ENCODE measurements around the gene TMEM218.
A peak's percentile ranks its signal among the peaks of the same experiment; 100 is the strongest.
"Not testable (repeated sequence)": the region's sequence is repeated elsewhere in the genome, so short reads cannot be mapped to it uniquely, and the experiment has no call there.

TMEM218 gene

GRCh38 chr11:125073616-125074483, 37.6 kb downstream of the TMEM218 start:
- DNase-seq, result no peak

GRCh38 chr11:125072961-125073590, 38.4 kb downstream of the TMEM218 start:
- DNase-seq, result no peak

- no peak for DNase-seq
Observed at GRCh38 chr11:125072218-125072960, 39.0 kb downstream of the TMEM218 start.

- DNase-seq, result no peak
Observed at GRCh38 chr11:125071846-125072217, 39.6 kb downstream of the TMEM218 start.

GRCh38 chr11:125071435-125071834, 40.0 kb downstream of the TMEM218 start:
- DNase-seq, result no peak

GRCh38 chr11:125070699-125071254, 40.6 kb downstream of the TMEM218 start:
- peak; percentile 49 for DNase-seq

GRCh38 chr11:125069796-125070195, 41.6 kb downstream of the TMEM218 start:
- no peak for DNase-seq

GRCh38 chr11:125069008-125069407, 42.4 kb downstream of the TMEM218 start:
- no peak for DNase-seq

GRCh38 chr11:125068368-125068767, 43.1 kb downstream of the TMEM218 start:
- no peak for DNase-seq

GRCh38 chr11:125064070-125064469, 47.4 kb downstream of the TMEM218 start:
- no peak for DNase-seq

GRCh38 chr11:125063429-125064043, 47.9 kb downstream of the TMEM218 start:
- DNase-seq, result no peak

- DNase-seq, result peak; percentile 71
Observed at GRCh38 chr11:125062931-125063428, 48.4 kb downstream of the TMEM218 start, which contains the start of gene SLC37A2. Gene SLC37A2, plus strand, starts transcription at chr11:125063305. Its CDS starts 63 bp downstream, at chr11:125063368.

GRCh38 chr11:125062218-125062930, 49.1 kb downstream of the TMEM218 start:
- no peak for DNase-seq

- DNase-seq, result no peak
Observed at GRCh38 chr11:125061281-125061680, 50.1 kb downstream of the TMEM218 start.

- DNase-seq, result no peak
Observed at GRCh38 chr11:125057693-125058016, 53.8 kb downstream of the TMEM218 start.

GRCh38 chr11:125056931-125057692, 54.3 kb downstream of the TMEM218 start:
- no peak for DNase-seq

GRCh38 chr11:125056111-125056510, 55.3 kb downstream of the TMEM218 start:
- not testable (repeated sequence) for DNase-seq

- DNase-seq, result no peak
Observed at GRCh38 chr11:125055107-125055715, 56.2 kb downstream of the TMEM218 start.

- DNase-seq, result no peak
Observed at GRCh38 chr11:125053167-125053566, 58.3 kb downstream of the TMEM218 start.

- DNase-seq, result no peak
Observed at GRCh38 chr11:125052047-125052446, 59.4 kb downstream of the TMEM218 start.
